ENCODE results near the gene CDK1.

The CDK1 gene

GRCh38 chr10:60778971-60779796 lies 906 bp downstream of the CDK1 start:
- peak overlapping the region; percentile 95 for H3K4me3 ChIP-seq (ENCODE audit: low read depth, low read length)
- peak; percentile 23 for DNase-seq (ENCODE audit: low read depth)
- peak; percentile 69 for TF ChIP-seq MAX (IDR thresholded peaks at IDR 0.05; ENCODE audit: low read depth, low read length)
- no peak for TF ChIP-seq CTCF (IDR thresholded peaks at IDR 0.05; ENCODE audit: low read depth, low read length)
- TF ChIP-seq POLR2A (IDR thresholded peaks at IDR 0.05; ENCODE audit: extremely low read depth, insufficient read length): no peak

GRCh38 chr10:60781661-60782060 lies 3.4 kb downstream of the CDK1 start:
- no peak for DNase-seq (ENCODE audit: low read depth)

GRCh38 chr10:60784641-60785040 lies 6.4 kb downstream of the CDK1 start:
- DNase-seq (ENCODE audit: low read depth): no peak

More at GRCh38 chr10:60781661-60782060, 3.4 kb downstream of the CDK1 start:
- H3K4me3 ChIP-seq (ENCODE audit: low read depth, low read length): peak overlapping the region; percentile 95
- TF ChIP-seq POLR2A (IDR thresholded peaks at IDR 0.05; ENCODE audit: extremely low read depth, insufficient read length) (no peak), CTCF (IDR thresholded peaks at IDR 0.05; ENCODE audit: low read depth, low read length) (no peak), MYC (IDR thresholded peaks at IDR 0.05; ENCODE audit: low read depth, low read length) (no peak), MAX (IDR thresholded peaks at IDR 0.05; ENCODE audit: low read depth, low read length) (no peak)

GRCh38 chr10:60788544-60788943 lies 10.3 kb downstream of the CDK1 start:
- H3K4me3 ChIP-seq (ENCODE audit: low read depth, low read length): no peak overlapping the region
- no peak for TF ChIP-seq POLR2A (IDR thresholded peaks at IDR 0.05; ENCODE audit: extremely low read depth, insufficient read length)
- TF ChIP-seq MYC (IDR thresholded peaks at IDR 0.05; ENCODE audit: low read depth, low read length): no peak
- TF ChIP-seq MAX (IDR thresholded peaks at IDR 0.05; ENCODE audit: low read depth, low read length): no peak
- TF ChIP-seq CTCF (IDR thresholded peaks at IDR 0.05; ENCODE audit: low read depth, low read length): no peak
- DNase-seq (ENCODE audit: low read depth): no peak

More at GRCh38 chr10:60784641-60785040, 6.4 kb downstream of the CDK1 start:
- TF ChIP-seq MAX (IDR thresholded peaks at IDR 0.05; ENCODE audit: low read depth, low read length): no peak
- peak overlapping the region; percentile 9 for H3K4me3 ChIP-seq (ENCODE audit: low read depth, low read length)

GRCh38 chr10:60789340-60789739 lies 11.1 kb downstream of the CDK1 start:
- H3K4me3 ChIP-seq (ENCODE audit: low read depth, low read length): no peak overlapping the region
- TF ChIP-seq POLR2A (IDR thresholded peaks at IDR 0.05; ENCODE audit: extremely low read depth, insufficient read length): no peak
- no peak for TF ChIP-seq MYC (IDR thresholded peaks at IDR 0.05; ENCODE audit: low read depth, low read length)
- no peak for TF ChIP-seq CTCF (IDR thresholded peaks at IDR 0.05; ENCODE audit: low read depth, low read length)
- TF ChIP-seq MAX (IDR thresholded peaks at IDR 0.05; ENCODE audit: low read depth, low read length): no peak
- DNase-seq (ENCODE audit: low read depth): no peak

- TF ChIP-seq MAX (IDR thresholded peaks at IDR 0.05; ENCODE audit: low read depth, low read length): no peak
- no peak for TF ChIP-seq MYC (IDR thresholded peaks at IDR 0.05; ENCODE audit: low read depth, low read length)
- no peak for TF ChIP-seq CTCF (IDR thresholded peaks at IDR 0.05; ENCODE audit: low read depth, low read length)
- no peak for TF ChIP-seq POLR2A (IDR thresholded peaks at IDR 0.05; ENCODE audit: extremely low read depth, insufficient read length)
- no peak overlapping the region for H3K4me3 ChIP-seq (ENCODE audit: low read depth, low read length)
- DNase-seq (ENCODE audit: low read depth): no peak
Observed at GRCh38 chr10:60794953-60795352, 16.7 kb downstream of the CDK1 start.

Measured in NB4 (cell line).